Fibroblast of the aortic adventitia (primary cell): Measurements from ENCODE around the gene IER3. TPM values are rescaled to one million over a fixed set of nuclear protein-coding genes. Genes with fewer than 3 reads are reported as not detected.
"Not testable (repeated sequence)": the region's sequence is repeated elsewhere in the genome, so short reads cannot be mapped to it uniquely, and the experiment has no call there.

Experiments
- DNase-seq: peaks from one replicate; pipeline ENCODE4 v3.0.0-alpha.2; 2010; ENCODE audit warnings: low read depth
- H3K4me3 ChIP-seq: 2 replicates; pipeline ENCODE4 v1.5.1; 2011; ENCODE audit warnings: low read depth, mild to moderate bottlenecking, control low read depth, low read length, moderate library complexity
- total RNA-seq: library from RNA; depleted of rRNA; stranded (reverse); fragments of >200 nt; gene quantifications from 2 replicates; pipeline ENCODE4 v1.2.3, GENCODE V29; 2012; ENCODE audit warnings: low replicate concordance
- TF ChIP-seq, protein P1 (sequence below): IDR thresholded peaks from 2 replicates; pipeline ENCODE4 v1.5.1; 2011; ENCODE audit warnings: mild to moderate bottlenecking, low read length, control low read depth, inconsistent platforms; ENCODE audit not compliant: insufficient read depth

IER3 gene
- total RNA-seq, 1 donor = 23.8 TPM

DNA sequence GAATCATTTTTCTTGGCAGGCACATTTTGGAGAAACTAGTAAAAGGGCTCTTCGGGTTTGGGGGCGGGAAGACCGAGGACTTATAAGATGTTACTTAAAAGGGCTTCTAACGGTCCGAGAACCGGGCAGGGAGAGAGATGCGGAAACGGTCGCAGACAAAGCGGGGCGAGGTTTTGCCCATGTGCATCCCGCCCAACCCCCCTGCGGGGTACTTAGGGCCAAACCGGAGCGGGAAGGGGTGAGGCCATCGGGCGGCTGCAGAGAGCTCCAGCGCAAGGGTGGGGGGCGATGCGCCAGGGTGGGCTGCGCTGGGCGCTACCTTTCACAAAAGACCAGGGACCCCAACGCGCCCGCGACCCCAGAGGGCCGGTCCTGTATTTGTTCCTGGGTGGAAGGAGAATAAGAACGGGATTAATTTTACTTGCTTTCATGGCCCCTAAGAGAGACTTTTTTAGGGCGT lies 23.6 kb downstream of the IER3 start:
- TF ChIP-seq, protein P1, sequence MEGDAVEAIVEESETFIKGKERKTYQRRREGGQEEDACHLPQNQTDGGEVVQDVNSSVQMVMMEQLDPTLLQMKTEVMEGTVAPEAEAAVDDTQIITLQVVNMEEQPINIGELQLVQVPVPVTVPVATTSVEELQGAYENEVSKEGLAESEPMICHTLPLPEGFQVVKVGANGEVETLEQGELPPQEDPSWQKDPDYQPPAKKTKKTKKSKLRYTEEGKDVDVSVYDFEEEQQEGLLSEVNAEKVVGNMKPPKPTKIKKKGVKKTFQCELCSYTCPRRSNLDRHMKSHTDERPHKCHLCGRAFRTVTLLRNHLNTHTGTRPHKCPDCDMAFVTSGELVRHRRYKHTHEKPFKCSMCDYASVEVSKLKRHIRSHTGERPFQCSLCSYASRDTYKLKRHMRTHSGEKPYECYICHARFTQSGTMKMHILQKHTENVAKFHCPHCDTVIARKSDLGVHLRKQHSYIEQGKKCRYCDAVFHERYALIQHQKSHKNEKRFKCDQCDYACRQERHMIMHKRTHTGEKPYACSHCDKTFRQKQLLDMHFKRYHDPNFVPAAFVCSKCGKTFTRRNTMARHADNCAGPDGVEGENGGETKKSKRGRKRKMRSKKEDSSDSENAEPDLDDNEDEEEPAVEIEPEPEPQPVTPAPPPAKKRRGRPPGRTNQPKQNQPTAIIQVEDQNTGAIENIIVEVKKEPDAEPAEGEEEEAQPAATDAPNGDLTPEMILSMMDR = no peak
- H3K4me3 ChIP-seq = peak overlapping the region; percentile 87
- DNase-seq = peak; percentile 43

DNA sequence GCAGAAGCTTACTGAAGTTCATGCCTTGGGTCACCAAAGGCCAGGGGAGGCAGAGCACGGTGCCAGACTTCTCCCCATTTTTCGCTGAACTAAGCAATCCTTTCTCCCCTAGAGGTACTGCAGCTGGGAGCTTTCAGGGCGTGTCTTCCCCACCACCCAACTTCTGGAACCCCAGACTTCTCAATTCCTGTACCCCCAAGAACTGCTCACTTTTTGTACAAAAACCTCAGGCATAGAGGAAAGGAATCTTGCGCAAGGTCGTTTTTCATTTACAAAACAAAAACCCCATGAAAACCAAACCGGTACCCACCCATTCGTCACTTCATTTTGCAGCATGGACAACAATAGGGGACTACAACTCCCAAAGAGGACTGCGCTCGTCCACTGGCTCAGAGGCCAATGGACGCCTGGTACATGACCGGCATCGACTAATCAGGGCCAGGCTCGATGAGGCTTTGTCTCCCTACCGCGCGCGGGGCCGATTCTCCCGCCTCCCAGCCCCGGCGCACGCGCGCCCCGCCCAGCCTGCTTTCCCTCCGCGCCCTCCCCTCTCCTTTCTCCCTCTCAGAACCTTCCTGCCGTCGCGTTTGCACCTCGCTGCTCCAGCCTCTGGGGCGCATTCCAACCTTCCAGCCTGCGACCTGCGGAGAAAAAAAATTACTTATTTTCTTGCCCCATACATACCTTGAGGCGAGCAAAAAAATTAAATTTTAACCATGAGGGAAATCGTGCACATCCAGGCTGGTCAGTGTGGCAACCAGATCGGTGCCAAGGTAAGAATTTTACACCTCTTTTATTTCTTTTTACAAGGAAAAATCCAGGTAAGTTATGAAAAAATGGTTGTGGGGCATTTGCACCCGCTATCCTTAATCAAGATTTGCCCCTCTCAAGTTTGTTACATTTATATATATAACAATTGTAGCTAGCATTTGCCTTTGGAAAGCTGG lies 24.3 kb downstream of the IER3 start, which contains the start of gene TUBB:
TUBB (plus strand) TSS at position 562 of the 947 bp plus-strand sequence; CDS start at position 717, 155 bp downstream.
- TF ChIP-seq, protein P1 = peak; percentile 21
- DNase-seq = peak; percentile 97
- peak within 1 kb of the TSS; percentile 87 for H3K4me3 ChIP-seq

DNA sequence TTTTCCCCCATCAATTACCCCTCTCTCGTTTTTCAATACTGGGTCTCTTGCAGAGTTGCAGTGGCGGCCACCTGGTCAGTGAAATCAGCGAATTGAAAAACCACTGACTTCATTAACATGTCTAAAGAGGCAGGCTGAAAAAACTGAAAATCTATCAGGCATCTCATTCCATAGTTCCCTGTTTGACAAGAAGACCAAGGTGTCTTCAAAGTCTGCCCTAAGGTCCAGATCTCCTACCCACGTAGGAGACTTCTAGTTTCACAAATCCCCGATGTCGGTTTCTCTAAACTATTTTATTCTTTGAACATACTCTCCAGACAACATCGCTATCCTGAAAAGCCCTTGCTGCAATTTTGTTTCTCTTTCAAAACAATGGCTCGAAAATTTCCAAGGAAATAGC lies 25.0 kb downstream of the IER3 start:
- DNase-seq = no peak
- TF ChIP-seq, protein P1 = no peak
- peak overlapping the region; percentile 75 for H3K4me3 ChIP-seq

- peak overlapping the region; percentile 45 for H3K4me3 ChIP-seq
- not testable (repeated sequence) for DNase-seq
Observed at GRCh38 chr6:30717845-30718720, 26.3 kb downstream of the IER3 start.

GRCh38 chr6:30717129-30717844 lies 27.1 kb downstream of the IER3 start, which contains the start of gene MDC1:
Gene MDC1, minus strand, starts transcription at chr6:30717281. Its CDS starts 2,106 bp downstream, at chr6:30715175.
- TF ChIP-seq, protein P1 = peak; percentile 42
- peak; percentile 100 for DNase-seq
- peak within 1 kb of the TSS; percentile 84 for H3K4me3 ChIP-seq

DNA sequence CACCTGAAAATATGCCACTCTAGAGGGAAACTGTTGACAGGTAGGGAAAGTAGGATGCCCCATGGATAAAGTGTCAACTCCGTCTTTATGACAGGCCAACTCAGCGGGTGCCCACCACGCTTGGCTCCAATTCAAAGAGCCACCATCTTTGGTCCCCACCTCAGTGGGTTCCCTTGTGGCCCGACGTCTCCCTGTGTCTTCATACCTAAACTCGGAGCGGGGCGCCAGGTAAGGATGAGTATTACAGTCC lies 27.5 kb downstream of the IER3 start:
- TF ChIP-seq, protein P1 = no peak
- peak overlapping the region; percentile 84 for H3K4me3 ChIP-seq
- no peak for DNase-seq
